Activated CD4-positive, alpha-beta T cell treated with anti-CD3 and anti-CD28 coated beads, Interleukin-2, amount 50 U/mL, for 16 hours (primary cell): Measurements from ENCODE around the gene TAOK3.
A peak's percentile ranks its signal among the peaks of the same experiment; 100 is the strongest.
"Not testable (repeated sequence)": the region's sequence is repeated elsewhere in the genome, so short reads cannot be mapped to it uniquely, and the experiment has no call there.

Experiments used
- DNase-seq: peaks from one replicate; pipeline ENCODE4 v3.0.0-alpha.2; 2020

Gene TAOK3

DNA sequence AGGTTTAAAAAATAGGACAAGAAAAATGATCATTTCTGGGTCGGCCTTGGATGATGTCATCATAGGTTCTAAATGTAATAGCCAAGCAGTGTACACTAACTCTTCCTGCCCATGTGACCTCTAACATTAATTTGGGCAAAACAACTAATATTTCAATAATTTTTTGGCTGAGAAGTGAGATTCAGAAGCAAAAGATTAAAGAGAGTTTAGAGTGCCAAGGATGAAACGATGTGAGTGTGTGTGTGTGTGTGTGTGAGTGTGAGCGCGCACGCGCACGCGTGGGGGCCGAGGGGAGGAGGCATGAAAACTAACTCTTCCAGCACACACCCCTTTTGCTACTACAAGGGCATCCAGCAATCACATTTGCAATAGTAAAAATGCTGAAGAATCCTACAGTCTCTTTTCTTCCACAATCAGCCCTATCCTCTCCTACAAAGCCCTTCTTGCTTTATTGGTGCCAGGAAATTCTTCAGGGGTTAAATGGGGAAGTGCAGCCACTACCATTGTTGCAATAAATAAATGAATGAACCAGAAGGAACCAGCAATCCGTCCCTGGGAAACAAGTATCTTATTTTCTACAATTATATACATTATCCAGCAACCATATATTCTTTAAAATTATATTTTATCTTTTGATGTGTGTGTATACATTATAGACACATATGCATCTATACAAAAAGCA is 183.9 kb downstream of the TAOK3 start:
- no peak for DNase-seq

- DNase-seq = no peak
These were observed 184.8 kb downstream of the TAOK3 start for GRCh38 chr12:118187751-118188435.

DNA sequence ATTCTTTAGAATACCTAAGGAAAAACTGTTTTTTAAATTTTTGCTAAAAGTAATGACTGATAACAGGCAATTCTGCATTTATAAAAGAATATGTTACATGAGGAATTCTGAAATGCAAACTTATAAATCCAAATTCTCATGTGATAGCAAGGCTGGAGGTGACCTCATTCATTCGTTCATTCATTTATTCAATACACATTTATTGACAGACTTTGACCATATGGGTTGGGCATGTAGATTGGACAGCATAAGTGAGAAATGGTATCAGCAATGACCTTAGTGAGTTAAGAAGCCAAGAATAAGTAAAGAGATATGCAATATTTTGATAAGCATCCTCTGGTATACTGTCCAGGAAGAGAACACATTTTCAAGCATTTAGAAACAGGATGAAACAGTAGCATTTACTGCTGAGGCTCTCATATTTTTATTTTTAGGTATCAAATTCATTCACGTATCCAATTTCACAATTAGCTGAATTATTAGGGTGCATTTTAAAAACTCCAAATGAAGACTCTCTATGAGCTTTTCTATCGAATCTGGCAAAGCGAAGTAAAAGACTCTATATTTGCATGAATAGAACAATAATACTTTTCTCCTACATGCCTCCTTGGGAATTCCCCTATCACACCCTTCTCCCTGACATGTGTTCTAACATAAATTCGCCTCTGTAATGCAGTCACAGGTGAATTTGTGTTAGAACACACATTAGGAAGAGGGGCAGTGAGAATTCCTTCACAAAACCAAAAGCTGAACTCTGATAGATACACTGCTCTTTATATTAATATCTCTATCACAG is 186.9 kb downstream of the TAOK3 start:
- no peak for DNase-seq

DNA sequence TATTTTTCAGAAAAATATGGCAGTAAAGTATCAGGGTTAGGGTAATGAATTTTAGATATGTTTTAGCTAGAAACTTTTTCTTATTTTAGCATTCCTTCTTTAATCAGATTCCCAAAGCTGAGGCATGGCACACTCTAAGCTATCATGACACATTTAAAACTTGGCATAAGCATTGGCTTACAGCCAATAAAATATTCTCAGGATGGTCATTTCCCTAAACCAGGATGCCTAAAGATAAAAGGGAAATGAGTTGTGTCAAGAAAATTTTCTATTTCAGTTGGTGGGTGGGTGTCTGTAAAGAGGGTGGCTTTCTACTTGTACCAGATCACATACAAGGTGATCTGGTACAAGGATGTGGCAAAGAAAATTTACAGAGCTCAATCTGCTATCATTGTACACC is 189.0 kb downstream of the TAOK3 start:
- no peak for DNase-seq

GRCh38 chr12:118183155-118183554 is 189.6 kb downstream of the TAOK3 start:
- DNase-seq = no peak

DNA sequence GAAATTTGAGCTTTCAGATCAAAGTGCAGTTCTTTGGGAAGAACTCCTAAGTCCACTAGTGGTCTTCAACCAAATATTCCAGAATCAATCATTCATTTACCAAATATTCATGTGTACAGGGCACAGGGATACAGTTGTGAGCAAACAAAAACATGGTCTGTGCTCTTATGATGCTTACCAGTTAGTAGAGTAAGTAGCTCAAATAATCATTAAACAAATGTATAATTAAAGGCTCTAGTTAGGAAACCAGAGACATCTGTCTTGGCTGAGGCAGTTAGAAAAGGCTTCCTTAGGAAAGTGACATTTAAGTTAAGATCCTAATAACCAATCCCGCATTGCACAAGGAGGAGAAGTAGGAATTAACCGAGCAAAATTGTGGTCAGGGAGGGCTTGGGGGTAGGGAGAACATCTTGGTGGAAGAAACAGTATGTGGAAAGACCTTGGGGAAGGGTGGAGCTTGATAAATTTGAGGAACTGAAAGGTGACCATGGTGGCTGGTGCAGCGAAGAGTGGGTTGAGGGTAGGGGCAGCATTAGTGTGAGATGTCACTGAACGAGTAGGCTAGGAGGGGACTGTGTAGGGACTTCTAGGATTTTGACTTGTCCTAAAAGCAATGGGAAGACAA is 196.8 kb downstream of the TAOK3 start:
- no peak for DNase-seq

DNA sequence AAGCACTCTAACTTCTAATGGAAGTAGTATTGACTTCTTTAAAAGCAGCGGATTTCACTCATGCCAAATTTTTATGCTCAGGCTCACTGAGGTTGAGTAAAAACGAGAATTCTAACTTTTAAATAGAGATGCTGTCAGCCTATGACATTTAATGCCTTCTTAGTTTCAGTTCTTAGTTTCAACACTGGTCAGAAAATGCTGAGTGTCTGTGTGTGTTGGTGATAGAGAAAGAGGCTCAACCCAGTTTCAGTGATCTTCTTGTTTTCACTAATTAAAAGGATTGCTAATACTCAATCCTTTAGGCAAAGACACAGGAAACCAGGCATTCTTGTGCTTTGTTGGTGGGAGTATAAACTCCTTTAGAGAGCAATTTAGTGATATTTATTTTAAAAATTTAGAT is 205.8 kb downstream of the TAOK3 start:
- peak; percentile 81 for DNase-seq

DNA sequence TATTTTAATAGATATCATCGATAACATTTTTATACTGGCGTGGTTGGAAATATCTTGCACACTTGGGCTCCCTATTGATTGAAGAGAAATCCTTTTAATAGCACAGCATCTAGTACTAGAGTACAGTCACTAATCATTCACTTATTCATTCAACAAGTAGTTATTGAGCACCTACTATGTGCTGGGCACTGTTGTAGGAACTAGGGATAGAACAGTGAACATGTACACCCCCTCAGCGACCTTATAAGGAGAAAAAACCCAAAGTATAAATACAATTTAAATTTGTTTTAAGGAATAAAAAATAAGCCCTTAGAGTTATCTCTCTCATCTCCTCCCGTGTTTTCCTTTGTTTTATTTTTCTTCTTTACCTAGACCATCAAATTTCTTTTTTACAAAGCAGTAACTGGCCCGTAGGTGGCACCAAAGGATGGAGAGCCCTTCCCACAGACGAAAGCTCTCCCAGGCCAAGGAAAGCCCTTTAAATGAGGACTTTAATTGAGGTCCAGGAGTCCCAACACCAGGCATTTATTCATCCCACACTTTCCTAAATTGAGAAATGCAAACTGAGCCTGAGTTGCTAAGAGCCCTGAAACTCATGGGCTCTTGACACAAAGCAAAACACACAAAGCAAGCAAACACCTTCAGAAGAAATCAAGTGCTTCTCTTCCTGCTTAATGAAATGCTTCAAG is 207.8 kb downstream of the TAOK3 start:
- DNase-seq = peak; percentile 29

DNA sequence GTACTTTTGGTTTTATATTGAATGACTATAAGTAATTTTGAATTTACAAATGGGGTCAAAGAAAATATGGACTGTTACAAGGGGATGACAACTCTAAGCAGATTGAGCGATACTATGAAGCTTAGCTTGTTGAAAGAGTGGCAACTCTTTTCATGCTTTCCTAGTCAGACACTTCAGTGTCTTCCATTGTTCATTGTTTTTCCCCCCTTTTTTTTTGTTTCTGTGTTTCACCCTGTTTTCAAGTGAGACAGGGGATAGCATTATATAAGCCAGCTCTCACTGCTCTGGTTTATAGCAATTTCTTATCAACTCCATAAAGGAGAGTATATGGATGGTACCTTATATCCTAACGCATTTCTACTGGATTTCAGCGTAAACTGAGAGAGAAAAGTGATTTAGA is 212.2 kb downstream of the TAOK3 start:
- no peak for DNase-seq

DNA sequence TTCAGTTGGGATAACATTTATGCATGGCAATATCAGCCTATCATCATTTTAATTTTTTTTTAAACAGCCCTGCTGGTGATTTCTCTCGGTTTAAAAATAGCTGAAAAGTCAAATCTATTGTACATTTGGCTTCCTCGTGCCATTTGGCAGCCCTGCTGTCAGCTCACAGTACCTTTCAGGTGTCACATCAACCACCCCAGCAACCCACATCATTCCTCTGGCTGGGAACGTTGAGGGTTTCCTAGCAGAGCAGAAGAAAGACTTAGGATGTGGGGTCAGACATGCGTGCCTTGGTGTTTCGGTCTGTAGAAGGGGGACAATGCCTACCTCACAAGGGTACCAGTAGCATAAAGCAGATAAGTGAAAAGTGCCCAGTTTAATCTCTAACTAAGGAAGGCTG is 221.0 kb downstream of the TAOK3 start:
- DNase-seq = no peak

GRCh38 chr12:118150625-118151024 is 222.1 kb downstream of the TAOK3 start:
- DNase-seq = no peak

- no peak for DNase-seq
These were observed 224.4 kb downstream of the TAOK3 start for GRCh38 chr12:118148287-118148686.

DNA sequence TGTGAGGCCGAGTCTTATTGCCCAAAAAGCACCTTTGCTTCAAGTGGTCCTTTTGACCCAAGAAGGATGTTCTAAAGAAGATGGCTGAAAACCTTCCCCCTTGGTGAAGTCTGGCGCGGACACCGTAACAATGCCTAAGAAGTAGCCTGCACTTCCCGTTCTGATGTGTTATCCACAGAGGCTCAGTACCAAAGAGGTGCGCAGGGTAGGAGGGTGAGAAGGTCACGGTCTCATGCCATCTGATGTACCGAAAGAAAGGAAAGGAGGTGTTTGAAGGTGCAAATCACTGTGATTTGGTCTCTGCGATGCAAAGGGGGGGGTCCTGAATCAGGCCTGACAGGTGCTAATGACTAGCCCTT is 226.9 kb downstream of the TAOK3 start:
- no peak for DNase-seq

GRCh38 chr12:118145113-118145797 is 227.5 kb downstream of the TAOK3 start:
- DNase-seq = no peak

DNA sequence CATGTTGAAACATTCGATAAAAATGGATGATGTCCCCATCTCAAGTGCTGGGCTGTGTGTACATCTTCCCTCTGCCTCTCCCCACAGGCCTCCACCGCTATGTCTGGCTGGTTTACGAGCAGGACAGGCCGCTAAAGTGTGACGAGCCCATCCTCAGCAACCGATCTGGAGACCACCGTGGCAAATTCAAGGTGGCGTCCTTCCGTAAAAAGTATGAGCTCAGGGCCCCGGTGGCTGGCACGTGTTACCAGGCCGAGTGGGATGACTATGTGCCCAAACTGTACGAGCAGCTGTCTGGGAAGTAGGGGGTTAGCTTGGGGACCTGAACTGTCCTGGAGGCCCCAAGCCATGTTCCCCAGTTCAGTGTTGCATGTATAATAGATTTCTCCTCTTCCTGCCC is 228.2 kb downstream of the TAOK3 start:
- no peak for DNase-seq

- DNase-seq = no peak
These were observed 231.9 kb downstream of the TAOK3 start for GRCh38 chr12:118140825-118141224.

DNA sequence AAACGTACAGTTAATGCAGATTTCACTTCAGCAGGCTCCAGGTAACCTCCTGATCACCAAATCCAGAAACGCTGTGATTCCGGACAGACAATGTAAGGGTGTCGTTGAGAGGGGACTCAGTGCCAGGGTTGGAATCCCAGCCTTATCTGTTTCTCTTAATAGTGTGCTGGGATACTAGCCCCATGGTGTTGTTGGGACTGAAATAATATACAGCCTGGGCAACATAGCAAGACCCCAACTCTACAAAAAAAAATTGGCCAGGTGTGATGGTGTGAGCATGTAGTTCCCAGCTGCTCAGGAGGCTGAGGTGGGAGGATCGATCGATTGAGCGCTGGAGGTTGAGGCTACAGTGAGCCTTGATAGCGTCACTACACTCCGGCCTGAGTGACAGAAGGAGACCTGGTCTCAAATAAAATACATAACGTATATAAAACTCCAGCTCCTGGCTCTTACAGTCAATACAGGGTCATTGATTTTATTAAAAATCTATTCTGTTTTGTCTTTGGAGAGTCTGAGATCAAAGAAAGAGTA is 235.5 kb downstream of the TAOK3 start:
- no peak for DNase-seq

GRCh38 chr12:118136559-118137003 is 236.1 kb downstream of the TAOK3 start:
- DNase-seq = peak; percentile 32

GRCh38 chr12:118135788-118136558 is 236.7 kb downstream of the TAOK3 start, which contains the start of gene PEBP1:
Gene PEBP1, plus strand, starts transcription at chr12:118136124. Its CDS starts 86 bp downstream, at chr12:118136210.
- peak; percentile 96 for DNase-seq

GRCh38 chr12:118129436-118129835 is 243.3 kb downstream of the TAOK3 start:
- DNase-seq = not testable (repeated sequence)

- no peak for DNase-seq
These were observed 244.8 kb downstream of the TAOK3 start for GRCh38 chr12:118127867-118128266.
